GM12875 (cell line): ENCODE measurements around the gene CALCR.
"Not testable (repeated sequence)": the region's sequence is repeated elsewhere in the genome, so short reads cannot be mapped to it uniquely, and the experiment has no call there.

Experiments
- H3K4me3 ChIP-seq: one replicate; pipeline ENCODE4 v1.5.1; 2011; ENCODE audit warnings: low read depth, low read length, control low read depth
- TF ChIP-seq, protein P1 (sequence below): IDR thresholded peaks from 2 replicates; pipeline ENCODE4 v1.5.1; 2011; ENCODE audit warnings: low read depth, mild to moderate bottlenecking, control low read depth, inconsistent platforms, low read length, moderate library complexity, borderline replicate concordance; ENCODE audit not compliant: insufficient read depth

CALCR gene

GRCh38 chr7:93592588-93593266 is 18.2 kb upstream of the CALCR start:
- TF ChIP-seq, protein P1, sequence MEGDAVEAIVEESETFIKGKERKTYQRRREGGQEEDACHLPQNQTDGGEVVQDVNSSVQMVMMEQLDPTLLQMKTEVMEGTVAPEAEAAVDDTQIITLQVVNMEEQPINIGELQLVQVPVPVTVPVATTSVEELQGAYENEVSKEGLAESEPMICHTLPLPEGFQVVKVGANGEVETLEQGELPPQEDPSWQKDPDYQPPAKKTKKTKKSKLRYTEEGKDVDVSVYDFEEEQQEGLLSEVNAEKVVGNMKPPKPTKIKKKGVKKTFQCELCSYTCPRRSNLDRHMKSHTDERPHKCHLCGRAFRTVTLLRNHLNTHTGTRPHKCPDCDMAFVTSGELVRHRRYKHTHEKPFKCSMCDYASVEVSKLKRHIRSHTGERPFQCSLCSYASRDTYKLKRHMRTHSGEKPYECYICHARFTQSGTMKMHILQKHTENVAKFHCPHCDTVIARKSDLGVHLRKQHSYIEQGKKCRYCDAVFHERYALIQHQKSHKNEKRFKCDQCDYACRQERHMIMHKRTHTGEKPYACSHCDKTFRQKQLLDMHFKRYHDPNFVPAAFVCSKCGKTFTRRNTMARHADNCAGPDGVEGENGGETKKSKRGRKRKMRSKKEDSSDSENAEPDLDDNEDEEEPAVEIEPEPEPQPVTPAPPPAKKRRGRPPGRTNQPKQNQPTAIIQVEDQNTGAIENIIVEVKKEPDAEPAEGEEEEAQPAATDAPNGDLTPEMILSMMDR, result no peak
- H3K4me3 ChIP-seq, result no peak overlapping the region

GRCh38 chr7:93591224-93592050 is 16.9 kb upstream of the CALCR start:
- H3K4me3 ChIP-seq, result not testable (repeated sequence)

DNA sequence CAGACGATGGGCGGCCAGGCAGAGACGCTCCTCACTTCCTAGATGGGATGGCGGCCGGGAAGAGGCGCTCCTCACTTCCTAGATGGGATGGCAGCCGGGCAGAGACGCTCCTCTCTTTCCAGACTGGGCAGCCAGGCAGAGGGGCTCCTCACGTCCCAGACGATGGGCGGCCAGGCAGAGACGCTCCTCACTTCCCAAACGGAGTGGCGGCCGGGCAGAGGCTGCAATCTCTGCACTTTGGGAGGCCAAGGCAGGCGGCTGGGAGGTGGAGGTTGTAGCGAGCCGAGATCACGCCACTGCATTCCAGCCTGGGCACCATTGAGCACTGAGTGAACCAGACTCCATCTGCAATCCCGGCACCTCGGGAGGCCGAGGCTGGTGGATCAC is 11.9 kb upstream of the CALCR start:
- not testable (repeated sequence) for H3K4me3 ChIP-seq

- H3K4me3 ChIP-seq, result not testable (repeated sequence)
These were observed 11.4 kb upstream of the CALCR start for GRCh38 chr7:93585694-93586478.

- TF ChIP-seq, protein P1, result no peak
These were observed 4.9 kb upstream of the CALCR start for GRCh38 chr7:93579431-93579830.

DNA sequence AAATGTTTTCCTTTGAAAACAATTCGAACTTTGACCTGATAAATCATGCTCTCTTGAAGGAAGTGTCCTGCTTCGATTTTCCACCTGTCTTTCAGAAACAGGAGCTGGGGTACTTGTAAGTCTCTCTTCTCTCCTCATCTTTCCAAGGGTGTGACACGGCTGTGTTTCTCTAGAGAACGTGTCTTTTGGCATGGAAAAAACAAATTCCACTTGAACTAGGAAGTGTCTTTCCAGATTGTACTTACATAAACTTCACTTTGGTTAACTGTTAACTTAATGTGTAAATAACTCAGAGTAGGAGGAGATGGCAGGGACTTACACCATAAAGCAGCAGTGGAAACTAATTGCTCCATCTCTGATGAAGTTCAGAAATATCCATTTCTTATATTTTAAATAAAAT is 4.2 kb upstream of the CALCR start:
- H3K4me3 ChIP-seq, result no peak overlapping the region
- TF ChIP-seq, protein P1, result no peak

More at GRCh38 chr7:93579431-93579830, 4.9 kb upstream of the CALCR start:
- H3K4me3 ChIP-seq, result no peak overlapping the region

DNA sequence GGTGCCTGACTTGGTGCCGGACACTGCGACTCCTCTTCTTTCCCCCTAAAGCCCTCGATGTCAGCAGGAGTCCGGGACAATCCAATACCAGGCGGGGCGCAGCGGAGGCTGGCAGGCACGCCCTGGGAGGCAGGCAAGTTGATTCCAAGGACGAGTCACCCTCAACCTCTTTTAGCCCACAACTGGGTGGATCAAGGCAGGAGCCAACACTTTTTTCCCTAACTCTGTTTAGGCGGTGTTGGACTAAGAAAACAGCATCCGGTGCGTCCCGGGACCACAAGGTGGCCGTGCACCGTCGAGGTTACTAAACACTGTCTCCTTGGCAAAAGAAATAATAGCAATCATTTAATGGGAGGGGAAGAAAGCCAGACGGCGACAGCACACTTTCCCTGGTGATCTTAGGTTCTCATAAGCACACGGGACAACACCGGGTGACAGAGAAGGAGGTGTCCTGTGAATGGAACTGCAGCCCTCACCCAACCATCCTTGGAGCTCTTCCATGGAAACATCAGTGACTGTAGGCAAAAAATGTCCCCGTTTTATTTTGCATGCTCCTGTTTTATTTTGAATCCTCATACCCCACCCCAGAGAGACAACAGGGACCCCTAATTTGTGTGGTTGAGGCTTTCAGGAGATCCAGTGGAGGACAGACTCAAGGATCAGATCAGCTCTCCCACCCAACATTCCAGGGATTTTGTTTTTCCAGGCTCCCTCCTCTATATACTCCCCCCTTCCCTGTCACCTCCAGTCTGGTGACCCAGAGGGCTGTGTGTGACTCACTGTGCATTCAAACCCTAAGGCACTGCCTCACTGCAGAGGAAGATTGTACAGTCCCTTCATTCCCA is 1.3 kb upstream of the CALCR start:
- TF ChIP-seq, protein P1, result no peak
- no peak overlapping the region for H3K4me3 ChIP-seq

GRCh38 chr7:93574269-93574645 is 267 bp downstream of the CALCR start:
- H3K4me3 ChIP-seq, result no peak overlapping the region
- TF ChIP-seq, protein P1, result no peak
